Activated T-helper 1 cell treated with anti-CD3 and anti-CD28 coated beads, Interleukin-2, amount 50 U/mL, for 16 hours (primary cell): ENCODE results near the gene SHISA6.

Experiments
- DNase-seq, 2 donors: peaks; one replicate each; pipeline ENCODE4 v3.0.0-alpha.2; 2020; ENCODE audit warnings: low read depth in 1 of 2, low spot score in 1 of 2

The SHISA6 gene

GRCh38 chr17:11240841-11241610 lies at the start of gene SHISA6:
TSS of gene SHISA6 (plus strand) at chr17:11241213.
- DNase-seq = no peak

GRCh38 chr17:11195801-11196200 lies 45.2 kb upstream of the SHISA6 start:
- no peak for DNase-seq

DNA sequence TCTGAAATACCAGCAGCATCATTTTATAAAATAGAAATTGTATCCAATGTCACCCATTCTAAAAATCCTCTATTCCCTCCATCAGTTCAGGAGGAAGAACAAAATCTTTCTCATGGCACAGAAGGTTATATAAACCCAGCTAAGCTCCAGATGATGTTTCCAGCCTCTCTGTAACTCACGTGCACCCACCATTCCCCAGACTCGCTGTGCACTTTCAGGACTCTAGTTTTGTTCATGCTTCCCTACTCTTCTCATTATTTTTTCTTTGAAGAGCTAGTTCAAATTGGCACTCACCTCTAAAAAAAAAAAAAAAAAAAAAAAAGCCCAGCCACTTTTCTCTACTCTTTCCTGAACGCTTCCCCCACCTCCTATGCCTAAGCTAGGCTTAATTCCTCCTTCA lies 36.0 kb upstream of the SHISA6 start:
- no peak for DNase-seq

DNA sequence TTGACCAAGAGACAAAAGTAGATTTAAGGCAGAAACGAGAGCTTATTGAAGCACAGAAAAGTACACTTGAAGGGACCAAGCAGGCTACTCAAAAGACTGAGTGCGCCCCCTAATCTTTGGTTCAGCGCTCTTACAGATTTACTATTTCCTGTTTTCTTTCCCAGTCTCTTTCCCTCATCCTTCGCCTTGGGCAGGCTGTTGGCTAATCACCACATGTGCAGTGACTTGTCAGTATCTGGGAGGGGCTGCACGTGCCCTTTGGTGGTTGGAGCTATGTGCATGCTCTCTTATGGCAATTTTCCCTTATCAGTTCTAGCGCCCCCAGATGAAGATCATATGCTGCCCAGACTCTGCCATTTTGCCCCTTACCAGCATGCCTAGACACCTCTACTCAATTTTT lies 35.4 kb upstream of the SHISA6 start:
- no peak for DNase-seq

GRCh38 chr17:11209906-11210305 lies 31.1 kb upstream of the SHISA6 start:
- no peak for DNase-seq

DNA sequence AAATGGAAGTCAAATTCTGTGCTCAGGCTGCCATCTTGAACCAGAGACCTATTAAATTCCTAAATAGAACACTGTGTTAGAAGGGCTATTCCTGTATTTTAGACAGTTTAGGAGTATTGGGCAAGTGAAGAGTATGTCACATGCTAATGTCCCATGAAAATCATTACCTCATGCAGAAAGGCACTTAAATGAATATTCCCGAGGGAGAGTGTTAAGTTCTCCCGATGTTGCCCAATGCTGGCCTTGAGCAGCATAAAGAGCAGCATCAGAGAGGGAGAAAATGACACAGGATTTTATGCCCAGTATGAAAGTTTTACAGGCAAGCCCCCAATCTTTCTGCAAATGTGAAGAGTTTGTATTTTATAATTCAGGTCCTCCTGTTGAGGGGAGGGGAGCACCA lies 28.2 kb upstream of the SHISA6 start:
- DNase-seq = no peak

DNA sequence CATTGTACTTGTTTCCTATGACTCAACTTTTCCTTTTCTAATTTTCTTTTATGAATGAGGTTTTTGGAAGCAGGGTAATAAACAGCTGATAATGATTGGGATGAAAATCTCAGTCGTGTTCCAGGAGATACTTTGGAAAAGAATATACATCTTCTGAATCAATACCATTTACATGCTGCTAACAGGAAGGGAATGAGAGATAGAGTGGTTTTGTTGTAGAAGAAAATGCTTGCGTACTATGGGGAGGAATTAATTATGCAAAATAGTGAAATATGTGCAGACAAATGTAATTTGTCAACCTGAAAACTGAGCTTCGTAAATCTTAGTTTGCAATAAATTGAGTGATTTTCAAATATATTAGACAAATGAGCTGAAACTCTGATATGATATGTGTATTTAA lies 24.0 kb upstream of the SHISA6 start:
- DNase-seq = no peak

GRCh38 chr17:11221196-11221595 lies 19.8 kb upstream of the SHISA6 start:
- DNase-seq = no peak

- DNase-seq = no peak
Observed at GRCh38 chr17:11221721-11222120, 19.3 kb upstream of the SHISA6 start.

GRCh38 chr17:11238705-11239104 lies 2.3 kb upstream of the SHISA6 start:
- DNase-seq = no peak

- DNase-seq = no peak
Observed at GRCh38 chr17:11239379-11239970, 1.5 kb upstream of the SHISA6 start.

DNA sequence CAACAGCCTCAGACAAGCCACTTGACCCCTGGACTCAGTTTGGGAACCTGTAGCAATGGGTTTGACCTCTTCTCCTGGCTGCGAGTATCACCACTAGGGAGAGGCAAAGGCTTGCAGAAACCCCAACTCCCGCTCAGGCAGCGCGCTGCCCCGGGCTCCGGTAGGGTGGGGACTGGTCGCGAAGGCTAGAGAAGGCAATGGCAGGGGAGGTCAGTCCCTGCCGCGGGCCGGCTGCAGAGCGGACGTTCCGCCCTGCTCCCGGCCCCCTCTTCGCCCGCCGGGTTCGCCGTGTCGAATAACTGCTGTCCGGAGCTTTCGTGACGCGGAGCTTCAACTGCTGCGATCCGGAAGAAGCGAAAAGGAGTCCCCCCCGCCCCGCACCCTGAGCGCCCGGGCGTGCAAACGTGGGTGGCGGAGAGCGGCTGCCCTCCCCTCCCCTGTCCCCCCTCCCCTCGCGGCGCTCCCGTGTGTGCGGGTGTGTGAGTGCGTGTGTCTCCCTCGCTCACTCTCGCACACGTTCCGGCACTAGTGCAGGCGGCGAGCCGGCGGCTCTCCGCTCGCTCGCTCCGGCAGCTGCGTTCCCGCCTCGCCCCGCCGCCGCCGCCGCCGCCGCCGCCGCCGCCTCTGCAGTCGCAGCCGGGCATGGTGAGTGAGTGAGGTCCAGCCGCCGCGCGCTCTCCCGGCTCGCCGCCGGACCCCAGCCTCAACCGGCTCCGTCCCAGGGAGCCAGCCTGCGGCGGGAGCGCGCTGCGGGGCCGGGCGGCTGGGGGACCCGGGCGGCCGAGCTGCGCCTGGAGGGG lies 772 bp upstream of the SHISA6 start:
- no peak for DNase-seq

DNA sequence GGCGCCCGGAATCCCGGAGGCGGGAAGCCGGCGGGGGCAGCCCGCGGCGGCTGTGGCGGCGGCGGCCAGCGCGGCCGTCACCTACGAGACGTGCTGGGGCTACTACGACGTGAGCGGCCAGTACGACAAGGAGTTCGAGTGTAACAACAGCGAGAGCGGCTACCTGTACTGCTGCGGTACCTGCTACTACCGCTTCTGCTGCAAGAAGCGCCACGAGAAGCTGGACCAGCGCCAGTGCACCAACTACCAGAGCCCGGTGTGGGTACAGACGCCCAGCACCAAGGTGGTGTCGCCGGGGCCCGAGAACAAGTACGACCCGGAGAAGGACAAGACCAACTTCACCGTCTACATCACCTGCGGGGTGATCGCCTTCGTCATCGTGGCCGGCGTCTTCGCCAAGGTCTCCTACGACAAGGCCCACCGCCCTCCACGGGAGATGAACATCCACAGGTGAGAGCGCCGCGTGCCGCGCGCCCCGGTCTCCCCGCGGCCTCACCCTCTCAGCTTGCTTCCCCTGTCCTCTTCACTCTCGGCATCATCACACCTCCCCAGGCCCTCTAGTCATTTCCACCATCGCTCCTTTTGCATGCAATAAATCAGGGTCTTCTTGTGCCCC lies 706 bp downstream of the SHISA6 start:
- DNase-seq = no peak

DNA sequence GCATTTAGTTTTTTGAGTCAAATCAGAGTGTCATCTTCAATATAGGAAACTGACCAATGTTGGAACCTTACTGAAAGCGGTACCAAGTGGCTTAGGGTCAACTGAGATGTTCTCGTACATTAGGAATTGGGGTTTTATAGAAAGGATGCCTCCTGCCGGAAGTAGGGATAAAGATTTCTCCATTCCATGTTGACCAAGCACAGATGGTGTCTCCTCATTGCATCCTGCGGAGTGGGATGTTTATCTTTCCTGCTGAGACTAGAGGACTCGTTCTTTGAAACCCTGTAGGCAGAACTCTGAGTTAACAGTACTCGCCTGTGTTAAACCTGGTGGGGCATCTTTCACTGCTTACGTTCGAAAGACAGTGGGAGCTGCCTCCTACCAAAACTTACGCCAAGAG lies 1.4 kb downstream of the SHISA6 start:
- DNase-seq = no peak

DNA sequence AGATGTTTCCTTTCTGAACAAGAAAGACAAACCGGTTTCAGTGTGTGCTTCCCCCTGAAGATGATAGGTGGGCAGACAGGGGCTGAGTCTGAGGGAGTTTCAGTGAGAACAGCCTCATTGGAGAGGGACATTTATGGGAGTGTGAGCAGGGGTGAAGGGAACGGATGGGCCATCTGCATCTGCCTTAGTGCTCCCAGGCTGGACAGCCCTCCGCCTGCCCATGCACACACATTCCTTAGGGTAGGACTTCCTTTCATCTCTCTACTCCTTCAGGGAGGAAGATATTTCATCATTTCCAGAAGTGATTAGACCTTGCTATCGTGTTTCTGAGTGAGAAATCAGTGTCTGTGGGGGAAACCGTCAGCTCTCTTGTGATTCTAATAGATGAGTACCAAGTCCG lies 3.8 kb downstream of the SHISA6 start:
- DNase-seq = no peak

- DNase-seq = no peak
Observed at GRCh38 chr17:11245187-11245586, 4.2 kb downstream of the SHISA6 start.

DNA sequence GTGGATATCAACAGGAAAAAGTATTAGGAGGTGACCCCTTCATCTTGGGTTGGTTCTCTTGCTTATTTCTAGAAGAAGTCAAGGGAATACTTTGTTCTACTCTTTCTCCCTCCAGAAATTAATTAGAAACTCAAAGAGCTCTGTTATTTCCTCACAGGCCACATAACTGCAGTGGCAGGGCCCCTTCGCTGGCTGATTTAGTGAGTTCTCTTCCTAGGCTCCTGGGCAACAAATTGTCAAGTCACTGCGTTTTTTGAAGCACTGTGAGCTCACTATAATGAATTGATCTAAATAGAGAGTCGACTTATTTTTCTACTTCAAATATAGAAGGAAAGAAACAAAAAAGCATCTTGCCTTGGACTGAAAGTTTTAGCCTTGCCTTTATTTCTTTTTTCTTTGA lies 4.8 kb downstream of the SHISA6 start:
- no peak for DNase-seq

- no peak for DNase-seq
Observed at GRCh38 chr17:11250161-11250560, 9.1 kb downstream of the SHISA6 start.

GRCh38 chr17:11251561-11252107 lies 10.6 kb downstream of the SHISA6 start:
- no peak for DNase-seq

- no peak for DNase-seq
Observed at GRCh38 chr17:11252146-11252545, 11.1 kb downstream of the SHISA6 start.

DNA sequence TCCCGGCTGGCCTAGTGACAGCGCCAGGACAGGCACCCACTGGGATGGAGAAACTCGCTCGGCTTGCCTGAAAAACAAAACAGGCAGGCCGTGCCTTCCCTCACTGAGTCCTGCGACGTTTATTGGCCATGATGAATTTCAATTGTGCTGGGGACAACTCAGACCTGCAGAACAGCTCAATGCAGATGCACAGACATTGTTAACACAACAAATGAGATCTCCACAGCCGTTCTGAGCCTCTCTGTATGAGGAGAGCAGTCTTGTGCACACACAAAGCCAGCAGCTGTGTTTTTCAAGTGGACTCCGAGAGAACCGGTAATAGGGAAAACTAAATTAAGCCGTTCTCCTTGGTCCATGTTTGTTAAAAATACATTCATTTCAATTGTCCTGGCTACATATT lies 15.9 kb downstream of the SHISA6 start:
- no peak for DNase-seq
